ENCODE measurements around the gene PURB. TPM values are rescaled to one million over a fixed set of nuclear protein-coding genes. Genes with fewer than 3 reads are reported as not detected.

PURB gene
- total RNA-seq (10 to 100 TPM in 1 of 2 donors, 1 to 10 TPM in 1; 9.6 to 11.4 TPM), polyA plus RNA-seq (1 to 10 TPM in 1 of 2 donors, under 1 TPM in 1; 0.92 to 2.1 TPM)

DNA sequence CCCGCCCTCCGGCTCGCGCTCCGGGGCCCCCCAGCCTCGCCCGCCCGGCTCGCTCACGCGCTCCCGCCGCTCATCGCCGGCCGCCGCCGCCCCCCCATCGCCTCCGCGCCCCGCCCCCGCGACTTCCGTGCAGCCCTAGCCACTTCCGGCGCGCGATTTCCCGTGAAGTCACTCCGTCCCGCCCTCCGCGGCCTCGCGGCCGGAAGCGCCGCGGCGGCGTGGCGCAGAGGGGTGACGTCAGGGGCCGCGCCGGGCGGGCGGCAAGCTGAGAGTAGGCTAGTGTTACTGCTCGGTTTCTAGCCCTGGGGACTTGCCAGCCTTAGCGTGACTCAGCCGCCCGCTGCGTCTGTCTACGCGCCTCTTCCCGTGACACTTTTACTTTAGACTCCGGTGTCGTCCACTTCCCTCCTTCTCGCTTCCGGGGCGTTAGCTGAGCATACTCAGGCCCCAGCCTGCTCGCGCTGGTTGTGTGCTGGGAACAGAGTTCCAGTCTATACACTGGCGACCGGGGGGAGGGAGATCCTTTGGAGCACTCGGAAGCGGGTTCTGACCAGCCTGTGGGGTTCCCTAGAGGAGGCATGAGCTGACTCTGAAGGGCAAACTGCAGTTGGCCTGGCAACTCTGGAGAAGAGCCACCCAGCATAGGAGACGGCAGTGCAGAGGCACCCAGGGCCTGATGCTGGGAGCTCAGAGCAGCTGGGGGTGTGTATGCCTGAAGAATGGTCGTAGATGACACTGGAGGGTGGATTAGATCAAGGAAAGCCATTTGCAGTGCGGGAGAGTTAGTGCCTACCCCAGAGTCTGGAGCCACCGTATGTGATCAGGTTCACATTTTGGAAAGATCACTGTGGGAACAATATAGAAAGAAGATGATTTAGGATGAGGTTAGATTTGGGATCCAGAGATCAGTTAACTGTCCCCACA lies at the start of gene PURB:
Gene PURB (minus strand): TSS at position 137 of the 924 bp plus-strand sequence. CDS start 182 bp downstream, outside the sequence.
- peaks cover 2 to 47% (median 45%) of the 10 kb centered on the region in 4 donors for H3K4me1 ChIP-seq (ENCODE audit: control insufficient read depth in 4 of 4, insufficient read depth in 4 of 4, low read length in 3 of 4)

More for the DNA sequence above, at the start of gene PURB:
- 1% methylated on average over 72 of the region's 72 CpGs for WGBS
- TF ChIP-seq SP1 (IDR thresholded peaks at IDR 0.05) (peak; percentile 46), EGR1 (IDR thresholded peaks at IDR 0.05; ENCODE audit: low read depth in 2 of 2) (peak in 1 of 2 donors; percentile 59), HNF4G (IDR thresholded peaks at IDR 0.05) (no peak), TAF1 (conservative IDR thresholded peaks at IDR 0.05) (peak; percentile 74), FOXA1 (IDR thresholded peaks at IDR 0.05) (no peak), RAD21 (IDR thresholded peaks at IDR 0.05) (peak in 1 of 2 donors; percentile 17), YY1 (IDR thresholded peaks at IDR 0.05) (peak; percentile 24), FOXA2 (IDR thresholded peaks at IDR 0.05) (no peak), GABPA (IDR thresholded peaks at IDR 0.05 in 1 of 2, conservative IDR thresholded peaks at IDR 0.05 in 1 of 2) (peak; percentile 67 to 89), JUND (IDR thresholded peaks at IDR 0.05) (peak in 1 of 2 donors; percentile 19), HNF4A (conservative IDR thresholded peaks at IDR 0.05) (peak in 1 of 2 donors; percentile 15), NR2F2 (IDR thresholded peaks at IDR 0.05) (no peak), RXRA (IDR thresholded peaks at IDR 0.05) (no peak)
- TF ChIP-seq, protein P1, sequence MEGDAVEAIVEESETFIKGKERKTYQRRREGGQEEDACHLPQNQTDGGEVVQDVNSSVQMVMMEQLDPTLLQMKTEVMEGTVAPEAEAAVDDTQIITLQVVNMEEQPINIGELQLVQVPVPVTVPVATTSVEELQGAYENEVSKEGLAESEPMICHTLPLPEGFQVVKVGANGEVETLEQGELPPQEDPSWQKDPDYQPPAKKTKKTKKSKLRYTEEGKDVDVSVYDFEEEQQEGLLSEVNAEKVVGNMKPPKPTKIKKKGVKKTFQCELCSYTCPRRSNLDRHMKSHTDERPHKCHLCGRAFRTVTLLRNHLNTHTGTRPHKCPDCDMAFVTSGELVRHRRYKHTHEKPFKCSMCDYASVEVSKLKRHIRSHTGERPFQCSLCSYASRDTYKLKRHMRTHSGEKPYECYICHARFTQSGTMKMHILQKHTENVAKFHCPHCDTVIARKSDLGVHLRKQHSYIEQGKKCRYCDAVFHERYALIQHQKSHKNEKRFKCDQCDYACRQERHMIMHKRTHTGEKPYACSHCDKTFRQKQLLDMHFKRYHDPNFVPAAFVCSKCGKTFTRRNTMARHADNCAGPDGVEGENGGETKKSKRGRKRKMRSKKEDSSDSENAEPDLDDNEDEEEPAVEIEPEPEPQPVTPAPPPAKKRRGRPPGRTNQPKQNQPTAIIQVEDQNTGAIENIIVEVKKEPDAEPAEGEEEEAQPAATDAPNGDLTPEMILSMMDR (IDR thresholded peaks at IDR 0.05; ENCODE audit: low read depth, low read length, missing input control), result no peak
- TF ChIP-seq, protein P2, sequence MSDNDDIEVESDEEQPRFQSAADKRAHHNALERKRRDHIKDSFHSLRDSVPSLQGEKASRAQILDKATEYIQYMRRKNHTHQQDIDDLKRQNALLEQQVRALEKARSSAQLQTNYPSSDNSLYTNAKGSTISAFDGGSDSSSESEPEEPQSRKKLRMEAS (IDR thresholded peaks at IDR 0.05), result no peak
- TF ChIP-seq, protein P3, sequence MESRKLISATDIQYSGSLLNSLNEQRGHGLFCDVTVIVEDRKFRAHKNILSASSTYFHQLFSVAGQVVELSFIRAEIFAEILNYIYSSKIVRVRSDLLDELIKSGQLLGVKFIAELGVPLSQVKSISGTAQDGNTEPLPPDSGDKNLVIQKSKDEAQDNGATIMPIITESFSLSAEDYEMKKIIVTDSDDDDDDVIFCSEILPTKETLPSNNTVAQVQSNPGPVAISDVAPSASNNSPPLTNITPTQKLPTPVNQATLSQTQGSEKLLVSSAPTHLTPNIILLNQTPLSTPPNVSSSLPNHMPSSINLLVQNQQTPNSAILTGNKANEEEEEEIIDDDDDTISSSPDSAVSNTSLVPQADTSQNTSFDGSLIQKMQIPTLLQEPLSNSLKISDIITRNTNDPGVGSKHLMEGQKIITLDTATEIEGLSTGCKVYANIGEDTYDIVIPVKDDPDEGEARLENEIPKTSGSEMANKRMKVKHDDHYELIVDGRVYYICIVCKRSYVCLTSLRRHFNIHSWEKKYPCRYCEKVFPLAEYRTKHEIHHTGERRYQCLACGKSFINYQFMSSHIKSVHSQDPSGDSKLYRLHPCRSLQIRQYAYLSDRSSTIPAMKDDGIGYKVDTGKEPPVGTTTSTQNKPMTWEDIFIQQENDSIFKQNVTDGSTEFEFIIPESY (IDR thresholded peaks at IDR 0.05), result no peak
- TF ChIP-seq, protein P4, sequence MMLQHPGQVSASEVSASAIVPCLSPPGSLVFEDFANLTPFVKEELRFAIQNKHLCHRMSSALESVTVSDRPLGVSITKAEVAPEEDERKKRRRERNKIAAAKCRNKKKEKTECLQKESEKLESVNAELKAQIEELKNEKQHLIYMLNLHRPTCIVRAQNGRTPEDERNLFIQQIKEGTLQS (IDR thresholded peaks at IDR 0.05), result no peak
- TF ChIP-seq, protein P5, sequence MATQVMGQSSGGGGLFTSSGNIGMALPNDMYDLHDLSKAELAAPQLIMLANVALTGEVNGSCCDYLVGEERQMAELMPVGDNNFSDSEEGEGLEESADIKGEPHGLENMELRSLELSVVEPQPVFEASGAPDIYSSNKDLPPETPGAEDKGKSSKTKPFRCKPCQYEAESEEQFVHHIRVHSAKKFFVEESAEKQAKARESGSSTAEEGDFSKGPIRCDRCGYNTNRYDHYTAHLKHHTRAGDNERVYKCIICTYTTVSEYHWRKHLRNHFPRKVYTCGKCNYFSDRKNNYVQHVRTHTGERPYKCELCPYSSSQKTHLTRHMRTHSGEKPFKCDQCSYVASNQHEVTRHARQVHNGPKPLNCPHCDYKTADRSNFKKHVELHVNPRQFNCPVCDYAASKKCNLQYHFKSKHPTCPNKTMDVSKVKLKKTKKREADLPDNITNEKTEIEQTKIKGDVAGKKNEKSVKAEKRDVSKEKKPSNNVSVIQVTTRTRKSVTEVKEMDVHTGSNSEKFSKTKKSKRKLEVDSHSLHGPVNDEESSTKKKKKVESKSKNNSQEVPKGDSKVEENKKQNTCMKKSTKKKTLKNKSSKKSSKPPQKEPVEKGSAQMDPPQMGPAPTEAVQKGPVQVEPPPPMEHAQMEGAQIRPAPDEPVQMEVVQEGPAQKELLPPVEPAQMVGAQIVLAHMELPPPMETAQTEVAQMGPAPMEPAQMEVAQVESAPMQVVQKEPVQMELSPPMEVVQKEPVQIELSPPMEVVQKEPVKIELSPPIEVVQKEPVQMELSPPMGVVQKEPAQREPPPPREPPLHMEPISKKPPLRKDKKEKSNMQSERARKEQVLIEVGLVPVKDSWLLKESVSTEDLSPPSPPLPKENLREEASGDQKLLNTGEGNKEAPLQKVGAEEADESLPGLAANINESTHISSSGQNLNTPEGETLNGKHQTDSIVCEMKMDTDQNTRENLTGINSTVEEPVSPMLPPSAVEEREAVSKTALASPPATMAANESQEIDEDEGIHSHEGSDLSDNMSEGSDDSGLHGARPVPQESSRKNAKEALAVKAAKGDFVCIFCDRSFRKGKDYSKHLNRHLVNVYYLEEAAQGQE (IDR thresholded peaks at IDR 0.05), result peak; percentile 58
- no peaks in the 10 kb centered on the region for H3K9me3 ChIP-seq (ENCODE audit: control insufficient read depth in 4 of 4, low read length in 3 of 4)
- H3K27ac ChIP-seq (ENCODE audit: low read depth in 1 of 2, low read length in 2 of 2), result peak within 1 kb of the TSS; percentile 99 to 100
- H3K4me3 ChIP-seq (ENCODE audit: low read depth in 1 of 3, low read length in 3 of 3), result peak within 1 kb of the TSS; percentile 94 to 98 (median 97)
- no peaks in the 10 kb centered on the region for H3K27me3 ChIP-seq (ENCODE audit: control insufficient read depth in 4 of 4, insufficient read depth in 4 of 4, low read length in 3 of 4)
- no peaks in the 10 kb centered on the region for H3K36me3 ChIP-seq (ENCODE audit: control insufficient read depth in 4 of 4, insufficient read depth in 3 of 4, low read depth in 1 of 4, low read length in 3 of 4)
- H3K9ac ChIP-seq (ENCODE audit: low read depth in 1 of 2, low read length in 2 of 2), result peak within 1 kb of the TSS; percentile 97 to 100
- DNase-seq (ENCODE audit: low spot score), result peak; percentile 95

Data from liver (tissue), 9 donors.